Measurements from ENCODE around the gene PMVK. TPM values are rescaled to one million over a fixed set of nuclear protein-coding genes. Genes with fewer than 3 reads are reported as not detected.

PMVK gene
- polyA plus RNA-seq, 3 donors = 17.2 to 43.2 (median 41.9) TPM

DNA sequence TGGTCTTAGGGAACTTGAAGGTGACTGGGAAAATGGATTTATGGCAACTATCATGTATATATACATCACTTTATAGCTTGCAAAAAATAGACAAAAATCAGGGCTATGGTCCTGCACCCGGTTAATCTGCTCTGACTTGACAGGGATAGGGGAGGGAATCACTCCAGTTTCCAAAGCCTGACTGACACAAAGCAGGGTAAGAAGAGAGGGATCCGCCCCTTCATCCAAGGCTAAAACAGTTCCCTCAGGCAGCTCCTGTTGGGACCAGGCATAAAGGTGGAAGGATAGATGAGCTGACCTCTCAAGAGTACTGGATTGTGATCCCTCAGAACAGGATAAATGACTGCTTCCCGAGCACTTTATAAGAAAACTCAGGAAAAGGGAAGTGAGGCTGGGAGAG, 18.0 kb upstream of the PMVK start:
- peaks cover 52% of the 10 kb centered on the region for H3K4me1 Mint-ChIP-seq
- peaks cover 43% of the 10 kb centered on the region for H3K79me2 ChIP-seq (ENCODE audit: insufficient read depth, low read length)

DNA sequence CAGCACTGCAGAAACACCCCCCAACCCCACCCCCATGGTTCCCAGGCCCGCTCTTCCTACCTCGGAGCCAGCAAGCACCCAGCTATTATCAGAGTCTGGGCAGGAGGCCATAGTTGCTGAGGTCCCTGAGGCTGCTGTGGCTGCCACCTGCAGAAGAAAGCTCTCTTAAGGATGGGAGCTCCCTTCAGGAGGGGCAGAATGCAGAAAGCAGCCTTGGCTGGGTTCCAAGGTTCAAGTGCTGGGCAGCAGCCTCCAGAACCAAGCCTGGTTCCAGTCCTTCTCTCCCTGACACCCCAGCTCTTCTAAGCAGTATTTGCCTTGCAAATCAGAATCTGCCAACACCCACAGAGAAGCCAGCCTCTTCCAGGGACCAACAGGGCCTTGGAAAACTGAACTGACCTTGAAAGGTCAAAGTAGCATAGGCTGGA, 17.1 kb upstream of the PMVK start:
- no peak overlapping the region for H3K27ac ChIP-seq (ENCODE audit: low read depth in 1 of 2, low read length in 2 of 2)
- H3K9me3 ChIP-seq (replicated peaks in 1 of 2; ENCODE audit: control insufficient read depth in 1 of 2, insufficient read depth in 1 of 2, low read length in 2 of 2) = no peaks in the 10 kb centered on the region
- H3K4me1 ChIP-seq (ENCODE audit: control insufficient read depth in 1 of 2, insufficient read depth in 2 of 2, low read length in 2 of 2) = peaks cover 29 to 45% of the 10 kb centered on the region in 2 donors
- H2AFZ ChIP-seq (ENCODE audit: insufficient read depth, low read depth, low read length, poor library complexity, severe bottlenecking) = no peak overlapping the region
- H3K36me3 ChIP-seq (replicated peaks in 1 of 2; ENCODE audit: control insufficient read depth in 1 of 2, insufficient read depth in 2 of 2, low read length in 2 of 2) = peaks cover 17 to 31% of the 10 kb centered on the region in 2 donors
- no peak overlapping the region for H3K4me3 ChIP-seq (replicated peaks in 1 of 3; ENCODE audit: low read depth in 2 of 3, low read length in 3 of 3)
- H3K9me3 Mint-ChIP-seq = no peaks in the 10 kb centered on the region
- peaks cover 33% of the 10 kb centered on the region for H3K79me2 ChIP-seq (ENCODE audit: insufficient read depth, low read length)
- H3K27me3 ChIP-seq (ENCODE audit: control insufficient read depth in 2 of 2, insufficient read depth in 2 of 2, low read length in 2 of 2) = no peaks in the 10 kb centered on the region
- peaks cover 26 to 33% of the 10 kb centered on the region in 2 donors for H3K36me3 Mint-ChIP-seq
- no peak overlapping the region for H3K4me2 ChIP-seq (replicated peaks; ENCODE audit: extremely low read depth, low read length, poor library complexity, severe bottlenecking)
- H3K27ac Mint-ChIP-seq = peak overlapping the region in 1 of 7 donors; percentile 21
- peaks cover 52% of the 10 kb centered on the region for H3K4me1 Mint-ChIP-seq
- peaks cover 0 to 5% (median 1%) of the 10 kb centered on the region in 3 donors for H3K27me3 Mint-ChIP-seq (ENCODE audit: low read depth in 3 of 3)
- H3K4me3 Mint-ChIP-seq = no peak overlapping the region
- intact Hi-C loops (cut with micrococcal nuclease) = no loop called here
- WGBS (ENCODE audit: insufficient coverage) = 90% methylated on average over 2 of the region's 2 CpGs
- no peak for DNase-seq
- TF ChIP-seq, protein P1, sequence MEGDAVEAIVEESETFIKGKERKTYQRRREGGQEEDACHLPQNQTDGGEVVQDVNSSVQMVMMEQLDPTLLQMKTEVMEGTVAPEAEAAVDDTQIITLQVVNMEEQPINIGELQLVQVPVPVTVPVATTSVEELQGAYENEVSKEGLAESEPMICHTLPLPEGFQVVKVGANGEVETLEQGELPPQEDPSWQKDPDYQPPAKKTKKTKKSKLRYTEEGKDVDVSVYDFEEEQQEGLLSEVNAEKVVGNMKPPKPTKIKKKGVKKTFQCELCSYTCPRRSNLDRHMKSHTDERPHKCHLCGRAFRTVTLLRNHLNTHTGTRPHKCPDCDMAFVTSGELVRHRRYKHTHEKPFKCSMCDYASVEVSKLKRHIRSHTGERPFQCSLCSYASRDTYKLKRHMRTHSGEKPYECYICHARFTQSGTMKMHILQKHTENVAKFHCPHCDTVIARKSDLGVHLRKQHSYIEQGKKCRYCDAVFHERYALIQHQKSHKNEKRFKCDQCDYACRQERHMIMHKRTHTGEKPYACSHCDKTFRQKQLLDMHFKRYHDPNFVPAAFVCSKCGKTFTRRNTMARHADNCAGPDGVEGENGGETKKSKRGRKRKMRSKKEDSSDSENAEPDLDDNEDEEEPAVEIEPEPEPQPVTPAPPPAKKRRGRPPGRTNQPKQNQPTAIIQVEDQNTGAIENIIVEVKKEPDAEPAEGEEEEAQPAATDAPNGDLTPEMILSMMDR (IDR thresholded peaks at IDR 0.05) = no peak
- H4K20me1 ChIP-seq (ENCODE audit: insufficient read depth, low read length) = peaks cover 36% of the 10 kb centered on the region
- no peak overlapping the region for H3K9ac ChIP-seq (ENCODE audit: insufficient read depth, low read length, poor library complexity, severe bottlenecking)

More for the DNA sequence above, 18.0 kb upstream of the PMVK start:
- DNase-seq = no peak
- Histone ChIP-seq H3K4me3 (replicated peaks in 1 of 3; ENCODE audit: low read depth in 2 of 3, low read length in 3 of 3) (peak overlapping the region in 1 of 3 experiments; percentile 82), H3K4me1 (ENCODE audit: control insufficient read depth in 1 of 2, insufficient read depth in 2 of 2, low read length in 2 of 2) (peaks cover 29 to 45% of the 10 kb centered on the region in 2 donors), H3K4me2 (replicated peaks; ENCODE audit: extremely low read depth, low read length, poor library complexity, severe bottlenecking) (peak overlapping the region; percentile 84), H3K9ac (ENCODE audit: insufficient read depth, low read length, poor library complexity, severe bottlenecking) (no peak overlapping the region), H3K9me3 (replicated peaks in 1 of 2; ENCODE audit: control insufficient read depth in 1 of 2, insufficient read depth in 1 of 2, low read length in 2 of 2) (no peaks in the 10 kb centered on the region), H3K27ac (ENCODE audit: low read depth in 1 of 2, low read length in 2 of 2) (peak overlapping the region in 1 of 2 donors; percentile 76), H3K27me3 (ENCODE audit: control insufficient read depth in 2 of 2, insufficient read depth in 2 of 2, low read length in 2 of 2) (no peaks in the 10 kb centered on the region), H4K20me1 (ENCODE audit: insufficient read depth, low read length) (peaks cover 45% of the 10 kb centered on the region), H3K36me3 (replicated peaks in 1 of 2; ENCODE audit: control insufficient read depth in 1 of 2, insufficient read depth in 2 of 2, low read length in 2 of 2) (peaks cover 24 to 35% of the 10 kb centered on the region in 2 donors), H2AFZ (ENCODE audit: insufficient read depth, low read depth, low read length, poor library complexity, severe bottlenecking) (no peak overlapping the region)
- Mint-ChIP-seq H3K9me3 (no peaks in the 10 kb centered on the region), H3K27me3 (ENCODE audit: low read depth in 3 of 3) (peaks cover 0 to 5% (median 1%) of the 10 kb centered on the region in 3 donors), H3K27ac (peak overlapping the region in 4 of 7 donors; percentile 1 to 96 (median 54)), H3K4me3 (peak overlapping the region in 1 of 2 donors; percentile 94), H3K36me3 (peaks cover 22 to 31% of the 10 kb centered on the region in 2 donors)
- 83% methylated on average over 1 of the region's 3 CpGs for WGBS (ENCODE audit: insufficient coverage)
- intact Hi-C loops (cut with micrococcal nuclease) = no loop called here
- TF ChIP-seq, protein P1 (IDR thresholded peaks at IDR 0.05) = no peak
